Vagina (tissue), 2 donors: ENCODE measurements around the gene VENTX. TPM values are rescaled to one million over a fixed set of nuclear protein-coding genes. Genes with fewer than 3 reads are reported as not detected.
"Not testable (repeated sequence)": the region's sequence is repeated elsewhere in the genome, so short reads cannot be mapped to it uniquely, and the experiment has no call there.

Experiments used
- DNase-seq, 2 donors: peaks; one replicate each; pipeline ENCODE4 v3.0.0-alpha.2; 2017; ENCODE audit errors: extremely low spot score in 2 of 2
- H3K27ac ChIP-seq: fragments of 200-600 bp; sonication (generic); one replicate; pipeline ENCODE4 v1.5.1; 2019
- H3K27me3 ChIP-seq: fragments of 200-600 bp; sonication (generic); one replicate; pipeline ENCODE4 v1.5.1; 2019
- H3K36me3 ChIP-seq, 2 donors: fragments of 200-600 bp; sonication (generic); one replicate each; pipeline ENCODE4 v1.5.1; 2017 to 2019
- H3K4me1 ChIP-seq: fragments of 200-600 bp; sonication (generic); one replicate; pipeline ENCODE4 v1.5.1; 2019
- H3K4me3 ChIP-seq, 2 donors: fragments of 200-600 bp; sonication (generic); 1 replicate in 1 of 2; 2 replicates in 1 of 2; pipeline ENCODE4 v1.5.1; 2016 to 2019
- H3K9me3 ChIP-seq: fragments of 200-600 bp; sonication (generic); one replicate; pipeline ENCODE4 v1.5.1; 2019
- CTCF ChIP-seq, 3 experiments: fragments of 450-650 bp in 2 of 3; fragments of 200-600 bp in 1 of 3; sonication (generic) in 1 of 3; IDR thresholded peaks; one replicate each; pipeline ENCODE4 v1.5.1; 2017 to 2019; ENCODE audit warnings: antibody characterized with exemption in 3 of 3, mild to moderate bottlenecking in 2 of 3, moderate library complexity in 2 of 3
- POLR2A ChIP-seq, 2 donors: fragments of 450-650 bp; IDR thresholded peaks; one replicate each; pipeline ENCODE4 v1.6.1; 2017; ENCODE audit warnings: antibody characterized with exemption in 2 of 2, mild to moderate bottlenecking in 2 of 2, moderate library complexity in 2 of 2
- POLR2AphosphoS5 ChIP-seq, 2 donors: sonication (generic); formaldehyde crosslinking; IDR thresholded peaks; one replicate each; pipeline ENCODE4 v1.9.0; 2017; ENCODE audit warnings: antibody characterized with exemption in 2 of 2, mild to moderate bottlenecking in 2 of 2, low read depth in 1 of 2; ENCODE audit not compliant: insufficient read depth in 1 of 2
- intact Hi-C: fragments of 100-400 bp; cut with DNase I; formaldehyde crosslinking; loops from one replicate; pipeline ENCODE4 v1.15.1; 2023
- total RNA-seq: library from RNA; depleted of rRNA; stranded (reverse); fragments of >200 nt; gene quantifications from one replicate; pipeline ENCODE4 v1.2.3, GENCODE V29; 2016

The VENTX gene
- total RNA-seq, 1 donor from 2014 or later = 0.98 TPM

- H3K27me3 ChIP-seq = no peaks in the 10 kb centered on the region
- peaks cover 38% of the 10 kb centered on the region for H3K4me1 ChIP-seq
- H3K4me3 ChIP-seq = no peak overlapping the region
- no peaks in the 10 kb centered on the region for H3K9me3 ChIP-seq
- no peak for DNase-seq
- intact Hi-C loops = no loop called here
- TF ChIP-seq CTCF (IDR thresholded peaks at IDR 0.05) = no peak
- no peak for TF ChIP-seq POLR2A (IDR thresholded peaks at IDR 0.05)
- no peak for TF ChIP-seq POLR2AphosphoS5 (IDR thresholded peaks at IDR 0.05; ENCODE audit: insufficient read depth in 1 of 2, low read depth in 1 of 2)
- no peaks in the 10 kb centered on the region for H3K36me3 ChIP-seq
- no peak overlapping the region for H3K27ac ChIP-seq
Measured at GRCh38 chr10:133263674-133264073, 26.0 kb downstream of the VENTX start.

DNA sequence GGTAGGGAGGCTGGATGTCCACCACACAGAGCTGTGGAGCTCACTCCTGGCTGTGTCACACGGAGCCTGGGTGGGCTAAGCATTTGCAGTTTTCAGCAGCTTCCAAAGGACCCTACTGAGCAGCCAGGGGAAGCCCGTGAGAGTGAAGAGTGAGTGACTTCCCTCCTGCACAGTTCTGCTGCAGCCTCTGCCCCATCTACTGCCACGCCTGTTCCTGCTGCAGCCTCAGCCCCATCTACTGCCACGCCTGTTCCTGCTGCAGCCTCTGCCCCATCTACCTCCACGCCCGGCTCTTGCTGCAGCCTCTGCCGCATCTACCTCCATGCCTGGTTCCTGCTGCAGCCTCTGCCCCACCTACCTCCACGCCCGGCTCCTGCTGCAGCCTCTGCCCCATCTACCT is 26.8 kb downstream of the VENTX start:
- TF ChIP-seq POLR2AphosphoS5 (IDR thresholded peaks at IDR 0.05; ENCODE audit: insufficient read depth in 1 of 2, low read depth in 1 of 2) (no peak), POLR2A (IDR thresholded peaks at IDR 0.05) (no peak), CTCF (IDR thresholded peaks at IDR 0.05) (no peak)
- Histone ChIP-seq H3K9me3 (no peaks in the 10 kb centered on the region), H3K4me3 (no peak overlapping the region), H3K4me1 (peaks cover 30% of the 10 kb centered on the region), H3K27me3 (no peaks in the 10 kb centered on the region), H3K36me3 (no peaks in the 10 kb centered on the region), H3K27ac (no peak overlapping the region)
- intact Hi-C loops = no loop called here
- DNase-seq = no peak

DNA sequence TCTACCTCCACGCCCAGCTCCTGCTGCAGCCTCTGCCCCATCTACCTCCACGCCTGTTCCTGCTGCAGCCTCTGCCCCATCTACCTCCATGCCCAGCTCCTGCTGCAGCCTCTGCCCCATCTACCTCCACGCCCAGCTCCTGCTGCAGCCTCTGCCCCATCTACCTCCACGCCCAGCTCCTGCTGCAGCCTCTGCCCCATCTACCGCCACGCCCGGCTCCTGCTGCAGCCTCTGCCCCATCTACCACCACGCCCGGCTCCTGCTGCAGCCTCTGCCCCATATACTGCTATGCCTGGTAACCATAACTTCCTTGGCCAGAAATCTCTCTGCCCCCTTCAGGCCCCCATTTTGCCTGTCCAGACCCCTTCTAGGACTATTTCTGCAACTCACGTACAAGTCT is 27.4 kb downstream of the VENTX start:
- intact Hi-C loops, H3K4me3 ChIP-seq, H3K27me3 ChIP-seq, H3K9me3 ChIP-seq, DNase-seq, H3K27ac ChIP-seq, H3K36me3 ChIP-seq: not testable (repeated sequence)
- peaks cover 24% of the 10 kb centered on the region for H3K4me1 ChIP-seq

DNA sequence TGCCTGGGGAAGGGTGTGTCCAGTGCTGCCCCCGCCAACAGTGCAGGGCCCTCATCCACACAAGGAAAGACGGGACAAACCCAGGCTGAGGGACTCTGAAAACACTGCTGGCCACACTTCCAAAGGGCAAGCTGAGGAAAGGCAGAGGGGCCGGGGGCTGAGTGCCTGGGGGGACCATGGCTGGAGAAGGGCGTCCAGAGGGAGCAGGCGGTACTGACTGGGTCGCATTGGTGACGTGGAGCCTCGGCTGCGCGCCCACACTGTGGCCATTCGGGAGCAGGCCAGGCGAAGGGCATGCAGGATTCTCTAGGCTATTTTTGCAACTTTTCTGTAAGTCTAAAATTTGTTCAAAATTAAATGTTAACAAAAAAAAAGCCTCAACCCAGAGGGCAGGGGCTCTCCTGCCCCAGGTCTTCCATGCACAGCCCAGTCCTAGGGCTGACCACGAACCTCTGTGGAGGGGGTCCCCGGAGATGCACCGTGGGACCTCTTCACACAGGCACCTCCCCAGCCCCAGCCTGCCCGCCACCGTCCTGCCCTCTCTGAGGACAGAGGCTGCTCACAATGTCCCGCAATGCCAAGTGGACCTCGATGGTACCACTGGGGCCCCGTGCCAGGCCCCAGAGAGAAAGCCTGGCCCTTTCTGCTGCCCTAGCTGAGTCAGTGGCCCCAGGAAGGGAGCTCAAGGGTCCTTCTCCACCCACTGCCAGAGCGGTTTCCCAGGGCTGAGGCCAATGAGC is 28.6 kb downstream of the VENTX start:
- DNase-seq = no peak
- Histone ChIP-seq H3K4me1 (peaks cover 12% of the 10 kb centered on the region), H3K4me3 (no peak overlapping the region), H3K9me3 (no peaks in the 10 kb centered on the region), H3K27me3 (no peaks in the 10 kb centered on the region), H3K36me3 (no peaks in the 10 kb centered on the region), H3K27ac (no peak overlapping the region)
- intact Hi-C loops = no loop called here
- TF ChIP-seq CTCF (IDR thresholded peaks at IDR 0.05) (no peak), POLR2A (IDR thresholded peaks at IDR 0.05) (no peak), POLR2AphosphoS5 (IDR thresholded peaks at IDR 0.05; ENCODE audit: insufficient read depth in 1 of 2, low read depth in 1 of 2) (no peak)

GRCh38 chr10:133267293-133267692 is 29.6 kb downstream of the VENTX start:
- intact Hi-C loops = no loop called here
- no peak overlapping the region for H3K27ac ChIP-seq
- H3K27me3 ChIP-seq = no peaks in the 10 kb centered on the region
- no peak for DNase-seq
- H3K4me3 ChIP-seq = no peak overlapping the region
- peaks cover 8% of the 10 kb centered on the region for H3K4me1 ChIP-seq
- H3K36me3 ChIP-seq = no peaks in the 10 kb centered on the region
- TF ChIP-seq POLR2A (IDR thresholded peaks at IDR 0.05) (no peak), CTCF (IDR thresholded peaks at IDR 0.05) (no peak), POLR2AphosphoS5 (IDR thresholded peaks at IDR 0.05; ENCODE audit: insufficient read depth in 1 of 2, low read depth in 1 of 2) (no peak)
- H3K9me3 ChIP-seq = no peaks in the 10 kb centered on the region
